Activated naive CD4-positive, alpha-beta T cell treated with anti-CD3 and anti-CD28 coated beads, Interleukin-2, amount 50 U/mL, for 24 hours (primary cell): ENCODE results near the gene PCDH8.
A peak's percentile ranks its signal among the peaks of the same experiment; 100 is the strongest.

Experiments used
- H3K27ac Mint-ChIP-seq: one replicate; pipeline ENCODE4 v1.8.0; 2021; ENCODE audit warnings: mild to moderate bottlenecking, mixed read lengths
- H3K27me3 Mint-ChIP-seq: one replicate; pipeline ENCODE4 v1.8.0; 2021; ENCODE audit warnings: mixed read lengths
- H3K36me3 Mint-ChIP-seq: one replicate; pipeline ENCODE4 v1.8.0; 2021; ENCODE audit warnings: mixed read lengths
- H3K4me1 Mint-ChIP-seq: one replicate; pipeline ENCODE4 v1.8.0; 2021; ENCODE audit warnings: mixed read lengths
- H3K4me3 Mint-ChIP-seq: one replicate; pipeline ENCODE4 v1.8.0; 2021; ENCODE audit warnings: mild to moderate bottlenecking, mixed read lengths
- H3K9me3 Mint-ChIP-seq: one replicate; pipeline ENCODE4 v1.8.0; 2021; ENCODE audit warnings: mixed read lengths

The PCDH8 gene

DNA sequence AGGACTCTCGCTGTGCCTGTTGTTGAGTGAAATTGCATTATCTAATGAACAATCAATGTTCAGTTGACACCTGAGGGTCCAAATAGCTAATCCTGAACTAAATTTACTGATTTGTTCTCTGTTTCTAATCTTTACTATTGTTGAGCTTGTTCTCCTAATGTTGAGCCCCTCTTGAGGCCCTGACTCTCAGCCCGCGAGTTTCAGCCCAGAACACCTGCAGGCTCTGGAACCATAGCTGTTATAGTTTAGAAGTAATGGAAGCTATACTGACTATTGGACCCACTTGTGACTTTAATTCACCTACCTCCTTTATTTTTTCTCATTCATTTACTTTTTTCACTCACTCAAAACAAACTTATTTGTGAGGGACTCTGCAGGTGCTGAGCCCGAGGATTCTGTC lies 20.6 kb upstream of the PCDH8 start:
- Mint-ChIP-seq H3K36me3 (no peaks in the 10 kb centered on the region), H3K4me3 (no peak overlapping the region), H3K9me3 (peaks cover under 1% of the 10 kb centered on the region), H3K27ac (no peak overlapping the region), H3K4me1 (no peaks in the 10 kb centered on the region), H3K27me3 (peaks cover 3% of the 10 kb centered on the region)

DNA sequence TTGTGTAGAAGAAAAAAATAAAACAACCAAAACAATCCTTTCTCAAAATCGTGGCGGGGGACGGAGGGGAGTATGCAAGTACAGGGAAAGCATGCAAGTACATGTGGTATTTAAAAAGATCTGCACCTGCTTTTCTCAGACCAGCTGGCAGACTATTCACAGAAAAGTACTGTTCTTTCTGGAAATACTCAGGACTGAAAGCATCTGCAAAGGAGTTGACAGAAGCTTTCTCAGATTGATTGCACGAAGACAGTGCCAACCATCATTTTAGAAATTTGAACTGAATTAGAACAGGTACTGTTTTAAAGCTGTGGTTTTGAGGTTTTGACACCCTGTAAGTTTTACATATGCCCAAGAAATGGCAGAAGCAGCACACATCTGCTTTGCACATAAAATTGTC lies 19.8 kb upstream of the PCDH8 start:
- Mint-ChIP-seq H3K4me1 (no peaks in the 10 kb centered on the region), H3K9me3 (no peaks in the 10 kb centered on the region), H3K36me3 (no peaks in the 10 kb centered on the region), H3K27me3 (peaks cover 4% of the 10 kb centered on the region), H3K27ac (no peak overlapping the region), H3K4me3 (no peak overlapping the region)

DNA sequence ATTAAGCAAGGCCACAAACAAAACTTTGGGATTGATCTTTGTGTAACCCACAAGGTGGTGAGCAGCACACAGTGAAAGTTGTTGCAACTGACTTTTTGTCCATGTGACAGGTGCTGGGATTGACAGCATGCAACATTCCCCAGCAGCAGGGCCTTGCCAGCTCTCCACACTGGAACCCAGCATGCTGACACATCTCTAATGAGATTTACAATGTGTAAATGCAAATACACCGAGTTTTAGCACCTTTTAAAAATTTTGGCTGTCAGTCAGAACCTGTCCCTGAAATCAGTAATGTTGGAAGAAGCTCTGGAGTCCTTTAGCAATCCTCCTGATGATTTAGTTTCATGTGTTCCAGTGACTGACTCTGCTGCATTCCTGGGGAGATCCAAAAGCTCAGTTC lies 16.5 kb upstream of the PCDH8 start:
- Mint-ChIP-seq H3K27ac (no peak overlapping the region), H3K27me3 (peaks cover 7% of the 10 kb centered on the region), H3K36me3 (no peaks in the 10 kb centered on the region), H3K4me1 (no peaks in the 10 kb centered on the region), H3K4me3 (no peak overlapping the region), H3K9me3 (no peaks in the 10 kb centered on the region)

DNA sequence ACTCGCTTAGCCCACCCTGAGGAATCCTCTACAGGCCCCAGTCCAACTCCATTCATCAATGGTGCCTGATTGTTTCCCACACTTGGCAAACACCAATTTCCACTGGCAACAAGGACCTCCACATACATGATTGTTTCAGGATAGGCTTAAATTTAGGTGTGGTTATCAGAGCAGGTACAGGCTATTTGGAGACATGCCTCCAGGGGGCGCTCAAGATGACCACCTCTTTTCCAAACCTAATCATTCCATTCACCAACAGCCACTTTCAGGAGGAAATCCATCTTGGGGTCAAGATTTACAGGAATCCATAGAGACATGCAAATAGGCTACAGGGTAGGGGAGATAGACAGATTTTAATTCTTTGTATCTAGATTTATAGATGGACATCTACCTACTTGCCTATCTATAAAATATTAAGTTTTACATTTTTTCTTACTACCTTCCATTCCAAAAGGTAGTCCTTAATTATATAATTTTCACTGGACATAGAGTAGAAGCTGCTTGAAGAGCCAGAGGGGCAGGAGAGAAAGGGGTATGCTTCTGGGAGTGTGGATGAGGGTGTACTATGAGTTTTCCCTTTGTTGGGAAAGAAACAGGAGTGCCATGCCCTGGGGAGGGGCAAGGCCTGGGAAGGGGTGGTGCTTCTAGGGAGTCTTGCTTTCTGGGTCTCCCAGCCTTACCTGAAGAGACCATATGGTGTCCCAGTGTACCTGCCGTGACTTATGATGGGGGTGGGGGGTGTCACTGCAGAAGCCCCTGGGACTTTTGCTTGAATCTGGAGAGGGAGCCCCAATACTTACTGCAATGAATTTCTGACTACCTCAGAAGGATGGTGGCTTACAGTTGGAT lies 14.1 kb upstream of the PCDH8 start:
- Mint-ChIP-seq H3K4me1 (no peaks in the 10 kb centered on the region), H3K27ac (no peak overlapping the region), H3K9me3 (no peaks in the 10 kb centered on the region), H3K27me3 (peaks cover 7% of the 10 kb centered on the region), H3K4me3 (no peak overlapping the region), H3K36me3 (no peaks in the 10 kb centered on the region)

DNA sequence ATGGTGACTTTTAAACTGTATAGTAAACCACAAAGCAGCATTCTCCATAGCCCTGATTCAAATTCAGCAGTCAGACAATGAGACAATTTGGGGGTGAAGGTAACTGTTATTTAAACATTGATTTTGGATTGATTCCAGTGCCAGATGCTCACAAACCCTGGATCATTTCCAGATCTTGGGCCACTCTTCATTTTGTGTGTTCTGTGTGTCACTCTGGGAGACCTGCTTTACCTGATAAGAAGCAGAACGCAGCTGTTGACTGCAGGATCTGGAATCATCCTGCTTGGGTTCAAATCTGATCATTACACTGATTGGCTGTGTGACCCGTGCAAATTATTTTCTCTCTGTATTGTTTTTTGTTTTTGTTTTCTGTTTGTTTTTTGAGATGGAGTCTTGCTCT lies 4.0 kb upstream of the PCDH8 start:
- Mint-ChIP-seq H3K27ac (no peak overlapping the region), H3K9me3 (peaks cover 12% of the 10 kb centered on the region), H3K4me3 (no peak overlapping the region), H3K27me3 (peaks cover 71% of the 10 kb centered on the region), H3K4me1 (peaks cover 30% of the 10 kb centered on the region), H3K36me3 (peaks cover 2% of the 10 kb centered on the region)

DNA sequence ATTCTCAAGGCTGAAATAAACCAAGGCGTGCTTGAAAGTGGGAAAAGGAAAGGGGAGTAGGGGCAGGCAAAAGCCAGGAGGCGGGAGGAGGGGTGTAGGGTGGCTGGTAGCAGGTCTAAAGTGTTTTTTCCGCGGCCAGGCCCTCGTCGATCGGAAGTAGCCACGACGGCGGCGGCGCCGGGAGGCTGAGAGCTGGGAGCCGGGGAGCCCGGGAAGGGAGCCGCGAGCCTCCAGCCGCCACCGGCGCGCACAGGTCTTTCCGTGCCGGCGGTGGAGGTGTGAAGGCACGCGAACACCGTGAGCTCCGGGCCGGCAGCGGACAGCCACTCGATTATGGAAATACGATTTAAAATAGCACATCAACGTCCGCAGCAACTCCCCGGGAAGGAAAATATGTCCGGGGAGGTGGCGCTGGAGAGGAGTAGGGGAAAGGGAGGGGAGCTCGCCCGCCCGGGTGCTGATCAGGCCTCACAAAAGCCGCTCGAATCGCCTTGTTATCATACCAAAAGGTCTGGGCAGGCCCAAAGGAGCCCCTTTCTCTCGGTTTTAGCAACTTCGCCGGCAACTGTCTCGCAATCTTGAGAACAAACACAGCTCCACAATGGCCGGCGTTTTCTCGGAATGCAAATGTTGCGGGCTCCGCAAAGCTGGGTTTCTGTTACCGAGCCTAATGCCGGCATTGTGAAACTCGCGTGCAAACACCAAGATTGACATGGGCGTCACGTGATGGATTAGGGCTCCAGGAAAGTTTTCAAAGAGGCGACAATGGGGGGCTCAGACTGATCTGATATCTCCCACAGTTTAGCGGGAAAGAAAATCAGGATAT lies 2.9 kb upstream of the PCDH8 start:
- H3K9me3 Mint-ChIP-seq, result peaks cover 12% of the 10 kb centered on the region
- H3K4me1 Mint-ChIP-seq, result peaks cover 30% of the 10 kb centered on the region
- peak overlapping the region; percentile 74 for H3K4me3 Mint-ChIP-seq
- H3K27ac Mint-ChIP-seq, result no peak overlapping the region
- H3K27me3 Mint-ChIP-seq, result peaks cover 70% of the 10 kb centered on the region
- H3K36me3 Mint-ChIP-seq, result peaks cover 2% of the 10 kb centered on the region

DNA sequence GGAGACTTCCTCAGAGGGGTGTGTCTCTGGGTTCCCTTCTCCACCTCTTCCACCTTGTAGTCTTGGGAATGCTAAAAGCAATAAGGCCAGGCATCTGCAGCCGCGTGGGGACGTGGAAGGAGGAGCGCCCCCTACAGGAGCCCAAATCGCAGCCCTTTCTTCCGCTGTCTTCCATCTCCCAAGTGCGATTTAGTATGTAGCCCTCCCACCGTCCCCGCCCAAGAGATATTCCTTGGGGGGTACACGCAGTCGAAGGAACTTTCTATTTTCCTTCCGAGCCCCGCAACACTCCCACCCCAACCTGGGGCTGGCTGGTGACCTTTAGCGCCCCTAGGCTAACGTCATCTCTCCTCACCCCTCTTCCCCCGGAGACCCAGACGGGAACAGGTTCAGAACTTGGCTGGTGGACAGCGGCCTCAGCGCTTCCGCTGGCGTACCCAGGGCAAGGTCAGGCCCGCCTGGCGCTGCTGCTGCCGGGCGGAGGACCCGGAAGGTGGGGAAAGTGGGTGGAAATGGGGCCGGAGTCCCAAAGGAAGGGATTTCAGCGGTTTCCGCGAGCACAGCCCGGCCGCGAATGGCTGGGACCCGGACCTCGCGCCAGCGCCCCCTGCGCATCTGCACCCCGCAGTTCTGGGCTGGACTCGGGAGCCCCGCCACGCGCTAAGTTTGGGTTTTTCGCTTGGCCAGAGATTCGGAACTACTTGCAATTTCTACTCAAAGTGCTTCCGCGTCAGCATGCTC lies 2.1 kb upstream of the PCDH8 start:
- Mint-ChIP-seq H3K4me1 (peaks cover 30% of the 10 kb centered on the region), H3K36me3 (peaks cover 2% of the 10 kb centered on the region), H3K27ac (no peak overlapping the region), H3K9me3 (peaks cover 12% of the 10 kb centered on the region), H3K4me3 (peak overlapping the region; percentile 74), H3K27me3 (peaks cover 62% of the 10 kb centered on the region)

DNA sequence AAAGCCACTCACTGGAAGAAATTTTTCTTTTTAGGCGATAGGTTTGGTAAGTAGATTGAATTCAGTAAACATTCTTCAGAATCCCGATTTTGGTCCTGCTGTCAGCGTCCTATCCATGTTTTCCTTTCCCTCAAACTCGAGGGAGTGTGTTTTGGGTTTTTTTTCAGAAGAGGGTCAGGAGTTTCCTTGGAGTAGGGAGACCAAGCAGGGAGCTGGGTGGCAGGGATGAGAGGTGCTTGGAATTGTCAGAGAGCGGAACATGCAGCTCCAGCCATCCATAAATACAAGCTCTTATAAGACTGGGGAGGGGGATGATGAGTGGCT lies 1.6 kb upstream of the PCDH8 start:
- Mint-ChIP-seq H3K4me1 (peaks cover 32% of the 10 kb centered on the region), H3K36me3 (peaks cover 2% of the 10 kb centered on the region), H3K27ac (no peak overlapping the region), H3K4me3 (peak overlapping the region; percentile 74), H3K27me3 (peaks cover 59% of the 10 kb centered on the region), H3K9me3 (peaks cover 12% of the 10 kb centered on the region)

DNA sequence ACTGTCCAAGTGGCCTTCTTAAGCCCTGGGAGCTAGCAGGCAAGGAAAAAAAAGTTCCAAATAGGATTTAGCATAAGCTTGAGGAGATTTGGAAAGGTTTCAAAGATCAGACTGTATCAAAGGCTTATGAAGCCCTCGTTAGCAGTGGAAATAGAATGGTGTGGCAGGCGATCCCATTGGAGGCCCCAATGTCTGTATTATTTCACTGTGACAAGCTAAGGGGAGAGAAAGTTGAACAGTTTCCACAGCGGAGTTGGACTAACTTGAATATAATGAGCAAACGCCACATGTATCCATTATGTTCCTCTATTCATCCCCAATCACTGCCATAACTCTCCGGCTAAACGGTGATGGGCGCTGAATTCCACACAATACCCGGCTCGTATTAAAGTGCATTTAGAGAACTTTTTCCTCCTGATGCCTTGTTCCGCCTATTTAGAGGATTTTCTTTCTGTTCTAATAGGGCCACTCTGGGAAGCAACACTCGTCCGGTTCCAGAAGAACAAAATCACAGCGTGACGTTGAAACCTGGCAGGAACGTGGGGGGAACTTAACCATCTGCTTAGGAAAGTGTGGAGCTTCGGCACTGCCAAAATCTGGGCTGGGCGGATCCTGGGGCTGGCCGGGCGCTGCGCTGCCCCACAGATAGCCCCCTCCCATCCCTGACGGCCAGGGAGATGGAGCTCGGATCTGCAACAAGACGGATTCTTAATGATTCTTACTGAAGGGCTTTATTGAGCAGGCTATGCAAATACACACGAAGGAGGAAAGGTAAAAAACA lies 1.0 kb upstream of the PCDH8 start:
- Mint-ChIP-seq H3K27ac (no peak overlapping the region), H3K4me3 (peak overlapping the region; percentile 74), H3K9me3 (peaks cover 12% of the 10 kb centered on the region), H3K36me3 (peaks cover 2% of the 10 kb centered on the region), H3K27me3 (peaks cover 58% of the 10 kb centered on the region), H3K4me1 (peaks cover 37% of the 10 kb centered on the region)

DNA sequence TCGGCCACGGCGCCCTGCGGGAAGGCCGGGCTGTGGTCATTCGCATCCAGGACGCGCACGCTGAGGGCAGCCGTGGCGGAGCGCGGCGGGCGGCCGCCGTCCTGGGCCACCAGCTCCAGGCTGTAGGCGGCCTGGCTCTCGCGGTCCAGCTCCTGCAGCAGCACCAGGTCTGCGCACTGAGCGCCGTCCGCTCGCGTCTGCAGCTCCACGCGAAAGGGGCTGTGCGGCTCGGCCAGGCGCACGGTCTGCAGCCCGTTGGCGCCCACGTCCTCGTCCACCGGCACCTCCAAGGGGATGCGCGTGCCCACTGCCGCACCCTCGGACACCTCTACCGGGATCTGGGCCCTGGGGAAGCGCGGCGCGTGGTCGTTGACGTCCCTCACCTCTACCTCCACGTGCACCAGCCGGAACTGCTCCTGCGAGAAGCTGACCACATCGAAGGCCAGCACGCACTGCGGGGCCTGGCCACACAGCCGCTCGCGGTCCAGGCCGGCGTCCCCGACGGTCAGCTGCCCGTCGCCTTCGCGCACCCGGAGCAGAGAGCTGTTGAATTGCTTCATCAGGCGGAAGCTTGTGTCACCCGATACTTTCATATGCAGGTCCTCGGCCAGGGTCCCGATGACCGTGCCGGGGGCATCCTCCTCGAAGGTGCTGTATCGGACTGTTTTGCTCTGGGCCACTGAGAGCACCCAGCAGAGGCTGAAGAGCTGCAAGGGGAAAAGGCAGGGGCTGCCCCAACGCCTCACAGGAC lies 583 bp downstream of the PCDH8 start:
- Mint-ChIP-seq H3K9me3 (peaks cover 12% of the 10 kb centered on the region), H3K4me1 (peaks cover 37% of the 10 kb centered on the region), H3K4me3 (no peak overlapping the region), H3K27ac (no peak overlapping the region), H3K36me3 (peaks cover 2% of the 10 kb centered on the region), H3K27me3 (peaks cover 56% of the 10 kb centered on the region)

DNA sequence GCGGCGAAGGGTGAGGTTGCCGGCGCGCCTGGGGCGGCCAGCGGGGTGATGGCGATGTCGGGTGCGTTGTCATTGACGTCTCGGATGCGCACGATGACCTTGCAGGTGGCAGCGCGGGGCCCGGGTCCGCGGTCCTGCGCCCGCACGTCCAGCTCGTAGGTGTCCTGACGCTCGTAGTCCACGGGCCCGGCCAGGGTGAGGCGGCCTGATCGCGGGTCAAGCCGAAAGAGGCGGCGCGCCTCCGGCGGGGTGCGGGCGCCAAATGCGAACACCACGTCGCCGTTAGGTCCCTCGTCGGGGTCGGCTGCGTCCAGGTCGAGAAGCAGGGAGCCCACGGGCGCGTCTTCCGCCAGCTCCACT lies 1.1 kb downstream of the PCDH8 start:
- Mint-ChIP-seq H3K4me3 (no peak overlapping the region), H3K4me1 (peaks cover 36% of the 10 kb centered on the region), H3K36me3 (peaks cover 2% of the 10 kb centered on the region), H3K27ac (no peak overlapping the region), H3K9me3 (peaks cover 12% of the 10 kb centered on the region), H3K27me3 (peaks cover 52% of the 10 kb centered on the region)

DNA sequence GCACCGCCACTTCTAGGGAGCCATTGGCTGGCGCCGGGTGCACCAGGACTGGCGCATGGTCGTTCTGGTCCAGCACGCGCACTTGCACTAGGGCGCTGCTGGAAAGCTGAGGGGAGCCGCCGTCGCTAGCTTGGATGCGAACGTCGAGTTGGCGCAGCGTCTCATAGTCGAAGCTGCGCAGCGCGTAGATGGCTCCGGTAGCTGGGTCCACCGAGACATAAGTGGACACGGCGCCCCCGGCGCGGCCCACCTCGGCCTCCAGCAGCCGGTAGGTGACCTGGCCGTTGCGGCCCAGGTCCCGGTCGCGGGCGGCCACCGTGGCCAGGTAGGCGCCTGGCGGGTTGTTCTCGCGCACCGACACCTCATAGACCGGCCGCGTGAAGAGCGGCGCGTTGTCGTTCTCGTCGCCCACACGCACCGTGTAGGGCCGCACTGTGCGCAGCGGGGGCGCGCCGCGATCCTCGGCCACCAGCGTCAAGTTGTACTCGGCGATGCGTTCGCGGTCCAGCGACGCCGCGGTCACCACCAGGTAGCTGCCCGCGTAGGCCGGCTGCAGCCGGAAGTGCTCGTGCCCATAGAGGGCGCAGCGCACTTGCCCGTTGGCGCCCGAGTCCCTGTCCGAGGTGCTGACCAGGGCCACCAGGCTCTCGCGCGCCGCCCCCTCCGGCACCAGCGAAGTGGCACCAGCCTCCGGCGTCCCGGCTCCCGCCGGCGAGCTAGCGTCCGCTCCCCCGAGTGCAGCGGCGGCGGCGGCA lies 1.7 kb downstream of the PCDH8 start:
- Mint-ChIP-seq H3K4me1 (peaks cover 32% of the 10 kb centered on the region), H3K36me3 (peaks cover 2% of the 10 kb centered on the region), H3K27me3 (peaks cover 49% of the 10 kb centered on the region), H3K27ac (no peak overlapping the region), H3K4me3 (no peak overlapping the region), H3K9me3 (peaks cover 12% of the 10 kb centered on the region)

DNA sequence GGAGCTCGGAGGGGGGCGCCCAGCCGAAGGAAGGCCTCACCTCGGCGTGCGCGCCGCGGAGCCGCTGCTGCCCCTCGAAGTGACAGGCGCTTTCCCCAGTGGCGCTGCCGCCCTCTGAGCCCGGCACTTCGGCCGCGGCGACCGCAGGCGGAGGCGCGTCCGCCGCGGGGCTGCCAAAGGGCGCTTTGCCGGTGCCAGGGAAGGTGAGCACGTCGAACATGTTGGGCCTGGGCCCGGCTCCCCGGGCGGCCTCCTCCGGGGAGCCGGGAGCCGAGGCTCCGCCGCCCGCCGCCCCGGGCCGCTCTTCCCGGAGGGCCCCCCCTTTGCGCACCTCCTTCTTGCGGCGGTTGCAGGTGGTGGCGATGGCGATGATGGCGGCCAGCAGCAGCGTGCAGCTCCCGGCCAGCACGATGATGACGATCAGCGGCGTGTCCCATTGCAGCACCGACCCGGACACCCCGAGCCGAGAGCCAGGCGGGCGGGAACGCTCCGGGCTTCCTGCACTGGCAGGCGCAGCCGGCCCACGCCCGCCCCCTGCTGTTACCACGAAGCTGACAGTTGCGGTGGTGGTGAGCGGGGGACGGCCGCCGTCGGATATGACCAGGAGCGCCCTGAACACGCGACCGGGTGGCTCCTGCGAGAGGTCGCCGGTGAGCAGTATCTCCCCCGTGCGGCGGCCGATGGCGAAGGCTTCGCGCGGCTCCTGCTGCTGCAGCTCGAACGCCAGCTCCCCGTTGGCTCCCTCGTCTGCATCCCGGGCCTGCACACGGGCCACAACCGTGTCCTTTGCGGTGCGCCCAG lies 2.5 kb downstream of the PCDH8 start:
- peaks cover 49% of the 10 kb centered on the region for H3K27me3 Mint-ChIP-seq
- H3K36me3 Mint-ChIP-seq, result peaks cover 2% of the 10 kb centered on the region
- no peak overlapping the region for H3K4me3 Mint-ChIP-seq
- peaks cover 27% of the 10 kb centered on the region for H3K4me1 Mint-ChIP-seq
- H3K27ac Mint-ChIP-seq, result no peak overlapping the region
- peaks cover 12% of the 10 kb centered on the region for H3K9me3 Mint-ChIP-seq
